HG03159 (cell line): ENCODE measurements around the gene DRD3.

Experiments
- ATAC-seq: cut with Tn5 transposase; IDR thresholded peaks from one replicate; pipeline ENCODE4 v1.9.1; 2021; ENCODE audit warnings: mild to moderate bottlenecking, moderate library complexity; ENCODE audit not compliant: unreplicated experiment

DRD3 gene

DNA sequence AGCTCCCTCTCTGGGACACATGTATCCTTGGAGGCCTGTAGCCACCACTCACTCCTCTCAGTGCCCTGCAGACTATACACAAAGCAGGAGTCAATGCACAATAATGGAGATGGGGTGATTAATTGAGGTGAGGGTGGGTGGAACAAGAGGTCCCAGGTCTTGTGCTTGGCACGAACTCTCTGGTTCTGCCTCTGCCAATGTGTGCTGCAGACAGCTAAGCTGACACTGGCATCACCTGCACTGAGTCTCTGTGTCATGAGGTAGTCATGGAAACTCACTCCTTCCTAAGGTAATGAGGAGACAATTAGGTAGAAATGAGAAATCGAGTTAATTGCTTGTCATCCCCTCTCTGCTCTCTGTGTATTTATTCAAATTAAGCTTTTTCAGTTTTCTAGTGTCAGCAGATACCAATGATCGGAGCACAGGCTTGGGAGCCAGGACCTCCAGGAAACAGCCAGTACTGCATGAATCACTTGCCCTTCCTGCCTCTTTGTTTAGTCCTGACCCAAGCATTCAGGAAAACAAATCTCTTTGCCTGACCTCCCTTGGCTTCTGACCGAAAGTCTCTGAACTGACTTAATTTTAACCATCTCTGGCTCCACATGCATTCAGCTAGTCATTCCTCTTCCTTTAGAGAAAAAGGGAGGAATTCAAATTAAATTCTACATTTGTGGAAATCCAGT lies 56.7 kb downstream of the DRD3 start:
- no peak for ATAC-seq

DNA sequence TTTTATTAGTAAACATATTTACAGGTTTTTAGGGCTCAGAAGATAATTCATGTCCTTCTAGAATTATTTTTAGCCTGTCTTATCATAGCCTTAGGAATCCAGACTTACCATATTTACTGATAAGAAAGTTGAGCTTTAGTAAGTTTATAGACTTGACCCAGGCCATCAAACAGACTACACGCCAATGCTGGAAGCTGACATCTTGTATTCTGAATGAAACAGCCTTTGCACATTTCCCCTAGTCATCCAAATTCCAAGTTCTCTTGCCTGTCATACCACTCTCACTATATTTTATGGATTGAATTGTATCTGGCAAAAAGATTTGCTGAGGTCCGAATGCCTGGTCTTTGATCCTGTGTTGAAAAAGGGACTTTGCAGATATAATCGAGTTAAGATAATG lies 58.6 kb downstream of the DRD3 start:
- ATAC-seq = no peak

DNA sequence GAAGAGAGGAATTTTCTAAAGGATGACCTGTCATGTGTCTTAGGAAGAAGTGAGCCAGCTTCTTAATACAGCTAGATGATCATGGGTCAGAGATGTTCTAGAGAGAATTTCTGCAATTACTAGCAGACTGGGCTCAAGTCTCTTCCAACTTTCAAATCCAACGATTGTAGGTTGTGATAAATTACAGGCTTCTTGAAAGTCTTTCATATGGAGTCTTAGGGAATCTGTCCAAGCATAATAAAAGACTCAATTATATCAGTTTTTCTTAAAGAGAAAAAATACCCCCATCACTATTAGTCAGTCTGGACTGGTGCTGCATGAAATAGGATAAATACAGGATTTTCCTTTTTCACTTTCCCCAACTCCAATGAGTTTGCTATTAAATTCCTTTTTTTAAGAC lies 59.1 kb downstream of the DRD3 start:
- ATAC-seq = no peak

DNA sequence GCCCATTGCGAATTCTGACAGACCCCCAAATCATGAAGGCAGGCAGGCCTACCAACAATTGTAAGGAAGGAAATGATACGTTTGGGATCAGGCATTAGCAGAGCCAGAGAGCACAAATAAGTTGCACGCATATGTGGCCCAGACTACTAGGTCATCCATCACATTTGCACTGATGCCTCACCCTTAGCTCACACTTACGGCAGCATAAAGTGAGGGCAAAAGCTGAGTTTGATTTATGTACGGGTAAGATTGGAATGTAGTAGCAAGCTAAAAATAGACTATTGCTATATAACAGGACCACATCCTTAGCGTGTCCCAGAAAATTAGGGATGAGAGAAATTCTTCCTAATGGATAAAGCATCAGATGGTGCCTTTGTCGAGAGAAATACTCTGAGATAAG lies 63.7 kb downstream of the DRD3 start:
- ATAC-seq = no peak

DNA sequence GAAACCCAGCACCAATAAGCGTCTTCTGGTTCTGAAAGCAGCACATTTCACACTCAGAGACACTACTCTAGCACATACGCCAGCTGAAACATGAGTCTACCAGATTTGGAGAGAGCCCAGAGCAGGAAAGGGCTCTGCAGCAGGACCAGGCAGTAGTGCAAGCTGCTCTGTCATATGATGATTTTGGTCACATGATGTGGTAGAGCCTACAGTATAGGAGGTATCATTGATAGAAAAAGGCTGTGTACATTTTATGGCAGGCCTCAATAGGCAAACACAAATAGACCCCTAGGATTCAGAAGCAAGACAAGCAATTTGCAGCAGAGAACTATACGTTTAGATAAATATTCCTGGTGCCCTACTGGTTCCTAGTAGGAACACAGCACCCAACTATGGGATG lies 64.1 kb downstream of the DRD3 start:
- no peak for ATAC-seq

DNA sequence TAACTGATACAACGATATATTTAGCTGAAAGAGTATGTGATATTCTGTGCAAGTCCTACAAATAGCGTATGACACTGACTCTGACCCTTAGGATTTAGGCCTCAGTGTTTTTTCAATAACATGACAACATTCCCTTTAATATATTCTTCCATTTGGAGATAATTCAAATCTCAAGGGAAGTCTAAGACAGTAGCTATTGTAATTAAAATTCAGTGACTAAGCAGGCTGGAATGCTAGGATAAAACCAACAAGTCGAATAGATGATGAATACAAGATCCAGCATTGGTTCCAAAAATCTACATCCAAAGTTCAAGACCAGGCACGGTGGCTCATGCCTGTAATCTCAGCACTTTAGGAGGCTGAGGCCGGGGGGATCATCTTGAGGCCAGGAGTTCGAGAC lies 66.2 kb downstream of the DRD3 start:
- ATAC-seq = no peak

DNA sequence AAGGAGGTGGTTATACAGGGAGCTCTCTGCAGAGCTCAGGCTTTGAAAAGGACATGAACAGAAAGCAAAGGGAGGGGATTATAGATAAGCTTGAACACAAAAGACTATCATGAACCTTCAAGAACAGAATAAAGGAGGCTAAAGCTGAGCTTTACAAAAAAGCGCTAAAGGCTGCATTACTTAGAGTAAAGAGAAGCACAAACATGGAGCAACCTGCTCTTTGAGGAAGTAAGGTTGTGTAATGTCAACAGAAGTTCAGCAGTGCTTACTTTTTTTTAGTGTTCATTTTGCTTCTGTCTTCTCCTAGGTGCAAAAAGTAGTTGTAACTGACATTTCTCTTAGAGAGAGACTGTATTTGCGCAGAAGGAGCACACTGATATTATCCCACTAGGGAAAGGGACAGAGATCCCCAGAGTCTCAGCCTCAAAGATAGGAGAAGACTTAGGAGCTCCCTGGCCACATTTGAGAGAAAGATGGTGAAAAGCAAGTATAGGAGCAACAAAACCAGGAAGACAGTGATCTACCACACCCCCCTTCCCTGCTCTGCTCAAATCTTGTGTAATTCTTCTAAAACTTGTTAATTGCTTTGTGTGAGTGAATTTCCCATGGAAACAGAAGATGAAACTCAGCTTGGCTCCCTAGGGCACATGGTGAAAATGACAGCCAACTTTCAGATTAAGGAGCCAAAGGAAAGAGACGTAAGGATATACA lies 67.6 kb downstream of the DRD3 start:
- no peak for ATAC-seq

DNA sequence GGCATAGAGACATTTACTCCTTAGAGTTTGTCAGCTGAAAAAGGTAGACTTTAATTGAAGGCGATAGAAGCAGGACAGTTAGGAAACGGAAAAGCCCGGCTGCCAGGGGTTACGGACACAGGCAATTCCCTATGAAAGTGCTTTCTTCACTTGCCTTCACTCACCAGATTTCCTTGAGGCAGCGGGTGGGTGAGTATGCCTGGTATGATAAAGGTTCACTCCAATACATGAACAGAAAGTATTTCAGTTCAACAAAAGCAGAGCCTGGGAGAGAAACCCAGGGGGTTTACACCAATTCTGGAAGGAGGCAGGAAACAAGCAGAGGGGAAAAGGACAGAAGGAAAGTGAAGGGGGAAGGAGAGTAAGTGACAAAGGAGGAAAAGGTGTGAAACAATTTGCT lies 68.4 kb downstream of the DRD3 start:
- no peak for ATAC-seq

DNA sequence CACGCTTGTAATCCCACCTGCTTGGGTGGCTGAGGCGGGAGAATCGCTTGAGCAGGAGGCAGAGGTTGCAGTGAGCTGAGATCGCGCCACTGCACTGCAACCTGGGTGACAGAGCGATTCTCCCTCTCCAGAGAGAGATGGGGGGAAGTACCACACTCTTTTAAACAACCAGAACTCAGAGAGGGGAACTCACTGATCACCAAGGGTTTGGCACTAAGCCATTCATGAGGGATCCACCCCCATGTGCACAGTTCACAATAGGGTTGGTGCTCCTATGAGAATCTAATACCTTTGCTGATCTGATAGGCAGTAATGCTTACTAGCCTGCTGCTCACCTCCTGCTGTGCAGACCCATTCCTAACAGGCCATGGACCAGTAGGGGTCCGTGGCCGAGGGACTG lies 70.7 kb downstream of the DRD3 start:
- ATAC-seq = no peak

DNA sequence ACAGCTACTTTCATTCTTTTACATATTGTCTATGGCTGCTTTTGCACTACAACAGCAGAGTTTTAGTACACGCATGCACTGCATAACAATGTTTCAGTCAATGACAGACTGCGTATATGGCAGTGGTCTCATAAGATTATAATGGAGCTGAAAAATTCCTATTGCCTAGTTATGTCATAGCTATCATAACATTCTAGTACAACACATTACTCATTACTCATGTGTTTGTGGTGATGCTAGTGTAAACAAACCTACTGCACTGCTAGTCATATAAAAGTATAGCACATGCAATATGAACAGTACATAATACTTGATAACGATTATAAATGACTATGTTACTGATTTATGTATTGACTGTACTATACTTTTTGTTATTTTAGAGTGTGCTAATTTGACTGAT lies 74.4 kb downstream of the DRD3 start:
- ATAC-seq = no peak

DNA sequence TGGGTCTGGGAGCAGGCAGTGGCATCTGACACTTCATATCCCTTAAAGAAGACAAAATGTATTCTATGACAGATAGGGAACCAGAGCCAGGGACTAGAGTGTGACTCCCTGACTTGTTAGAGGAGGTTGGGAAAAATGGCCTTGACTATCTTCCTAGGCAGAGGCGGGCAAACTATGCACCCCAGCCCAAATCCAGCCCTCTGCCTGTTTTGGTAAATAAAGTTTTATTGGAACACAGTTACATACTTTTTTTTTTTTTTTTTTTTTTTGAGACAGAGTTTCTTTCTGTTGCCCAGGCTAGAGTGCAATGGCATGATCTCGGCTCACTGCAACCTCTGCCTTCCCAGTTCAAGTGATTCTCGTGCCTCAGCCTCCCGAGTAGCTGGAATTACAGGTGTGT lies 75.0 kb downstream of the DRD3 start:
- no peak for ATAC-seq

DNA sequence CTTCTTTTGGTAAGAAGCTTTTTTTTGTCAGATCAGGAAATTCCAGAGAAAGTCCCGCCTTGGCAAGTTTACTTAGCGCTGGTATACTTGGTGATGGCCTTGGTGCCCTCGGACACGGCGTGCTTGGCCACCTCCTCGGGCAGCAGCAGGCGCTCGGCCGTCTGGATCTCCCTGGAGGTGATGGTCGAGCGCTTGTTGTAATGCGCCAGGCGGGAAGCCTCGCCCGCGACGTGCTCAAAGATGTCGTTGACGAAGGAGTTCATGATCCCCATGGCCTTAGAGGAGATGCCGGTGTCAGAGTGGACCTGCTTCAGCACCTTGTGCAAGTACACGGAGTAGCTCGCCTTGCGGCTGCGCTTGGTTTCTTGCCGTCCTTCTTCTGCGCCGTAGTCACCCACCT lies 75.7 kb downstream of the DRD3 start:
- no peak for ATAC-seq

DNA sequence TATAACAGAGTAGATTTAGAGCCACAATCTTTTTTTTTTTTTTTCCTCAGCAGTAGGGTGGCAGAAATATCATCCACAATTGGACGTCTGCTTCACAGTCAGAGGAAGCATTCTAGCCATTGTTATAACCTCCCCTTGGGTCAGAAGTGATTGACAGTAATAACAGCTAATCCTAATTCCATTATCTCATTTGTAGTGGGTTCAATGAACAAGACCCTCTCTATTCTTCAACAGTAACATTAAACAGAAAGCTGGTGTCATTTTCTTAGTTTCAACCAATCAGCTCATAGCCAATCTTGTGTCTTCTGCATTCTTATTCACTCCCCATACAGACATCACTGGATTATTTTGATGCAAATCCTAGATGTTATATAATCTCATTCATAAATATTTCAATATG lies 77.8 kb downstream of the DRD3 start:
- ATAC-seq = no peak

DNA sequence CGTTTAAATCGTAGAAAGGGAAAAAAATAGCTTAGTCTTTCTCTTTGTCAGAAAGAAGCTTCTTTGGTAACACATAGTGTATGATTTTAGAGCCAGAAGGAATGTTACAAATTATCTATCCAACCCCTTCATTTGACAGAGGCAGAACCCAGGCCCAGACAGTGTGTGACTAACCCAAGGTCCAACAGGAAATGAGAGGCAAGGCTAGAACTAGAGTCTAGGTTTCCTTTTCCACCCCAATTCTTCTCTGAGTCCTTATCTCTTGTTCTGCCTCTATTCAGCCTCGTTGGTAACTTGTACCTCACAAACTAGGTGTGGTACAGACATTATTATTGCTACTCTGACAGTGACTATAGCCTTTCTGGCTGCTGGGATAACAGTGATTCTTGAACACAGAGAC lies 83.1 kb downstream of the DRD3 start:
- ATAC-seq = no peak

DNA sequence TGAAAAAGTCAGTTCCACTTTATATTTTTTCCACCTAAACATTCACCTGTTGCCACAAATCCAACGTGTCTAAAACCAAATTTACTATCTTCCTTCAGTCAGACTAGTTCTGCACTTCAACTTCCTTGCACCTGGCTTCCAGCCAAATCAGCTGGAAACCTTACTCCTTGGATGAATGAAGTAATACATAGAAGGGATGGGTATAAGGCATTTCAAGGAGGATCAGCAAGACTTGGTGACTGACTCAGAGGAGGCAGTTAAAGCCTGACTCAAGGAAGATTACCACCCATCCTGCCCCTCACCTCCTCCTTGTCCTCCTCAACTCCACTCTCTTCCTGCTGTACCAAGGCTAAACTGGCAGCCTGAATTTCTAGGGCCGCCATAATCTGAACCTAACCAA lies 85.3 kb downstream of the DRD3 start:
- no peak for ATAC-seq

DNA sequence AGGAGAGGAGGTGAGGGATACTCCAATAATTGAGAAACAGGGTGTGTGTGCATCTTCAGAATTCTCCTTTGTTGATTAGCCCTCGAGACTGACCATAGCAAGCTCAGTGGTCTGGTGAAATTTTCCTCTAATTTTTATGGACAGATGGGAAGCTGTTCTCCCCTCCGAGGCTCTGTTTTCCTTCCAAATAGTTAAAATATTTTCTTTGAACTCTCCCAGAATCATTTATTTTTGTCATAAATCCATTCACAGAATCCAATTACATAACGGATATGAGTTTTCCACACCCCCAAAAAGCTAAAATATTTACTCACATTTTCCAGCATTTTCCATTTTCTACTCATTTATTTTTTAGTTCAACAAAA lies 85.9 kb downstream of the DRD3 start:
- no peak for ATAC-seq

DNA sequence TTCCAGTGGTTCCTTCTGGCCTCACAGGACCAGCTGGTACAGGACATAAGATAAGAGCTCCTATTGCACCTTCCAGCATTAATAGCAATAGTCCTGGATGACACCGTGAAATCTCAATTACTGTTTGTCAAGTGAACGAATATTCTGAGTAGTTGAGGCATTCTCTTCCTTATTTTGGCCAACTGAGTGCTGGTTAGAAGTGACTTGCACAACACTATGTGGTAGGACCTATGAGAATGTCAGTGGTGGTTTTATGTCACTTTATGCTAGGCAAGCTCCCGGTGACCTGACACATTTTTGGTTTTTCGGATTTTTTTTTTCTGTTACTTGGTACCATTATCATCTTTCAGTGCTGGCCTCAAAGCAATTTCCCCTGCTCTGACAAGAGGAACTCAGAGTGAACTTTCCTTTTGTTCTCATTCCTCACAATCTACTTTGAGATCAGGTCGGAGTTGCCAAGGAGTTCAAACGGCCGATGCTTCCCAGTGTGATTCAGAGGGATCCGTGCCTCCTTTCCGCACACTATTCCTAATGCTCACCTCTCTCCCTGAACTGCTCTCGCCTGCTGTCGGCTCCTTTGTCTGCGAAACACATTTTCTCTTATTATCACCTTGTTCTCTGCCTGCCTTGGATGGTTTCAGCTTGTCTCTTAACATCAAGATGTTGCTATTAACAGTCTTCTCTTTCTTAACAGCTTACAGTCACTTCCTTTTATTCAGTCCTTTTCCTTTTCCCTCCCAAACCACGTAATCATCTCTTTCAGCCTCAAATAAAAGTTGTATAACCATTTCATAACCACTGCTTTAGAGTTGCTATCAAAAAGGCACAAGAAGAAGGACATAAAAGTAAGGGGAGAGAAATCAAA lies 86.5 kb downstream of the DRD3 start:
- no peak for ATAC-seq

DNA sequence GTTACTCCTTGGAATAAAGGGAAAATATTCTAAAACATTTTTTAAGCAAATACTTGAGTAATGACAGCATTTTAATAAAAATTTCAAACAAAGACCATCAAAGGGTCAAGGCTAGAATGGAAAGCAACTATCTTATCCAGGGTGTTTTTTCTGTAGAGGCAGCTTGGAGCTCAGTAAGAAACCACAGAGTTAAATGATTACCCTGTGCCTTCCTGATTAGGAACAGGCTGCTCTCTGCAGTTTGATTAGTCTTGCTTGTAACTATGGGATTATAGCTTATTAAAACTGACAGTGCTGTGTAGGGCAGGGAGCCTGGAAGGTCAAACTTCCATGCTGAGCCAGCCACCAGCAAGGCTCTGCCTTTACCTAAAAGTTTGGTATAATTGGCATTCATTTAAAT lies 89.2 kb downstream of the DRD3 start:
- no peak for ATAC-seq

DNA sequence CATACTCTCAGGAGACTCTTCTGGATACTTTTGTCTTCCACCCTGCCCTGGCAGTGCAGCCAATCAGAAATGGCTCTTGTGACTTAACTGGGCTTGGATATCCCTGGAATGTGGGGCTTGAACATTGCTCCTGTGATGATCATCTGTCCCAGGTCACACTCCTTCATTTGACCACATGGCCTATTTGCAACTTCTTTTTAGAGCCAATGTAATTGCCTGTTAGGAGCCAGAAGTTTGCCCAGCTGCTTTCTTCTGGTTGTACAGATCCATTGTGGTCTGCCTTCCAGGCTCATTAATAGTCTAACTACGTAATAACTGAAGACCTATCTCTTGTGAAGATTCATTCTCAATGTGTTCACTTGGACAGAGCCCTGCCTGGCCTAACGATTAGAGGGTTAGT lies 92.5 kb downstream of the DRD3 start:
- ATAC-seq = no peak

DNA sequence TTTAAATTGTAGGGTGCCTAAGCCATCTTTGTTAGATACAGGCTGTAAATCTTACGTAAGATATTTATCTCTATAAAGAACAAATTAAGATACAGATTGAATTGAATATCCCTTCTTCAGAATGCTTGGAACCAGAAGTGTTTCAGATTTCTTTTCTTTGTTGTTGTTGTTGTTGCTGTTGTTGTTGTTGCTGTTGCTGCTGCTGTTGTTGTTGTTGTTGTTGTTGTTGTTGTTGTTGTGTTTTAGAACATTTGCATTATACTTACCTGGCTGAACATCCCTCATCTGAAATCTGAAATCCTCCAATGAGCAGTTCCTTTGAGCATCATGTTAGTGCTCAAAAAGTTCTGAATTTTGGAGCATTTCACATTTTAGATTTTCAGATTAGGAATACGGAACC lies 95.7 kb downstream of the DRD3 start:
- ATAC-seq = no peak

DNA sequence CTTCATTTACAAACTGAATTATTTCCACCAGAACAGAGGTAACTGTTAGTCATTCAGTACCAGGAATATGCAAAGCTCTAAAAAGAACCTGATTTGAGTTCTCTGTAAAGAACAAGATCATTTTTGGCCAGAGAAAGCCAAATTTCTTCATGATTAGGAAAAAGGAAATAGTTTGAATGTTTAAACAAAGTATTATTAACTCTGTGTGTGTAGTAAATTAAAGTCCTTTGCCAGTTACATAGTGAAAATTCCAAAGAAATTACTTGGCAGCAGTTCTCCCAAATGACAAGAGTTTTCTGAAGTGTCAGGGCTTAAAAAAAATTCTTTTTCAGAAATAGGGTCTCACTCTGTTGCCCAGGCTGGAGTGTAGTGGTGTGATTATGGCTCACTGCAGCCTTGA lies 97.8 kb downstream of the DRD3 start:
- ATAC-seq = no peak

DNA sequence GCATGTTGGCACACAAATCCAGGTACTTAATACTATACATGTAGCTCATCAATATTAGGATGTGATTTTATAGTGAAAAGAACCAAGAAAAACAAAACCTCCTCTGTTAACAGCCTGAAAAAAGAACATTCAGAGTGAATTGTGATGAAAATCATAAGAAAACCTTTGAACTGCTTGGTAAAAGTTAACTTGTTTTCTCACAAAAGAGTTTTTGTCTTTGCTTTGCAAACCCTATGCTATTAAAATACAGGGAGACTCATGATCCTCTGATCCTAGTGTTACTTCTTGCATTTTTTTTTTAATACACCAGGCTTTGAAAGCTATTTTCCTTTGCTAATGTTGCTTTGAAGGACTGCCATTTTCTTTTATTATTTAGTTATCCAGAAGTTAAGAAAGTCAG lies 98.7 kb downstream of the DRD3 start:
- no peak for ATAC-seq
